ENCODE data around the gene ZNF692. TPM values are rescaled to one million over a fixed set of nuclear protein-coding genes. Genes with fewer than 3 reads are reported as not detected.

The ZNF692 gene
- total and polyA plus RNA-seq, 2 of the 13 experiments (the other 11 are each of a cell fraction or from before 2014, with no cell fraction given), result 27.3 to 45.8 TPM

DNA sequence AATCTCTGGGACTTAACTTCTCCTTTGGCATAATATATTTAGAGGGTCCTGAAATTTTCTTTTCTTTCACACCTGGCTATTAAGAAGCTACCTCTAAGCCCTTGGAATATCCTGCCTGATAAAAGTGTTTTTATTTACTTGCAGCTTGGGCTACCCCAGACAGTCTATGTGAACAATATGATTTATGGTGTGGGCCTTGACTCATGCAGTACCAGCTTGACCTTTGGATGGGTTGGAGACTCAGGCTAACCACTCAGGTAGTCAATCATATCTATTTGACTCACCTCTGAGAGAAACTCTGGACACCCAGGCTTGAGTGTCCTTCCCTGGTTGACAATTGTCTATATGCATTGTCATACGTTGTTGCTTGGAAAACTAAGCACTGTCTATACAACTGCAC, 33.7 kb upstream of the ZNF692 start (continued):
- TF ChIP-seq HMGXB4 (CRISPR knock-in tag; IDR thresholded peaks at IDR 0.05; ENCODE audit: borderline replicate concordance in 1 of 2, low read depth in 1 of 2), result no peak
- TF ChIP-seq, protein P1, sequence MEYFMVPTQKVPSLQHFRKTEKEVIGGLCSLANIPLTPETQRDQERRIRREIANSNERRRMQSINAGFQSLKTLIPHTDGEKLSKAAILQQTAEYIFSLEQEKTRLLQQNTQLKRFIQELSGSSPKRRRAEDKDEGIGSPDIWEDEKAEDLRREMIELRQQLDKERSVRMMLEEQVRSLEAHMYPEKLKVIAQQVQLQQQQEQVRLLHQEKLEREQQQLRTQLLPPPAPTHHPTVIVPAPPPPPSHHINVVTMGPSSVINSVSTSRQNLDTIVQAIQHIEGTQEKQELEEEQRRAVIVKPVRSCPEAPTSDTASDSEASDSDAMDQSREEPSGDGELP (IDR thresholded peaks at IDR 0.05; ENCODE audit: borderline replicate concordance, low read depth), result no peak

DNA sequence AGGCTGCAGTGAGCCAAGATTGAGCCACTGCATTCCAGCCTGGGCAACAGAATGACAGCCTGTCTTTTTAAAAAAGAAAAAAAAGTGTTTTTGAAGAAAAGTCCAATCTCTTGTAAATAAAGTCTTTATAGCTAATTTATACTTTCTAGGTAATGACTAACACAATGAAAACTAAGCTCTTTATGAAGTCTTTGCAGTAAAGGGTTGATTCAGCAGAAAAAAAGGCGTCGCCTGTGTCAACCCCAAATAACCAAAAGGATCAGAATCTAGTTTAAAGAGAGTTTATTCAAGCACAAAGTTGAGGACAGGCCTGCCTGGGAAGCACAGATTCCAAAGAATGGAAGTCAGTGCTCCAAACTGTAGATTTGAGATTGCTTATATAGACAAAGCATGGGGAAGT, 32.9 kb upstream of the ZNF692 start:
- Histone ChIP-seq H3K36me3 (replicated peaks in 1 of 2; ENCODE audit: control insufficient read depth in 1 of 2, insufficient read depth in 2 of 2, low read length in 2 of 2) (no peaks in the 10 kb centered on the region), H3K9me3 (ENCODE audit: low read length) (no peaks in the 10 kb centered on the region), H3K4me2 (ENCODE audit: low read depth, low read length) (no peak overlapping the region), H4K20me1 (ENCODE audit: insufficient read depth, low read length) (no peaks in the 10 kb centered on the region), H3K27me3 (ENCODE audit: control insufficient read depth in 1 of 2, insufficient read depth in 2 of 2, low read length in 2 of 2) (no peaks in the 10 kb centered on the region; a peak in 3 of 5 replicates), H2AFZ (ENCODE audit: low read length) (no peak overlapping the region), H3K9ac (ENCODE audit: insufficient read depth, low read depth, low read length) (no peak overlapping the region), H3K27ac (ENCODE audit: extremely low read length, insufficient read depth, low read length) (no peak overlapping the region), H3K4me3 (replicated peaks in 1 of 3; ENCODE audit: insufficient read depth in 1 of 3, low read depth in 2 of 3, low read length in 3 of 3) (no peak overlapping the region), H3K79me2 (ENCODE audit: insufficient read depth, low read length) (no peaks in the 10 kb centered on the region), H3K4me1 (ENCODE audit: insufficient read depth, low read length) (no peaks in the 10 kb centered on the region)
- DNase-seq (ENCODE audit: low spot score) (no peak), ATAC-seq (no peak), FAIRE-seq (no peak)
- in situ Hi-C loops (cut with HindIII; ENCODE audit: extremely low pct_ligation_motif_present, low pct_unique_long_range_greater_than_20kb), result no loop called here
- peak; percentile 26 for TF ChIP-seq HNRNPK (IDR thresholded peaks at IDR 0.05; ENCODE audit: low read depth, low read length, poor library complexity, severe bottlenecking)
- no peak for TF ChIP-seq PBX3 (CRISPR knock-in tag; IDR thresholded peaks at IDR 0.05; ENCODE audit: borderline replicate concordance)
- no peak for TF ChIP-seq HDAC6 (IDR thresholded peaks at IDR 0.05; ENCODE audit: low read depth, low read length)
- no peak for TF ChIP-seq SMAD1 (CRISPR knock-in tag; IDR thresholded peaks at IDR 0.05; ENCODE audit: borderline replicate concordance, low read depth)
- intact Hi-C loops (cut with micrococcal nuclease; ENCODE audit: unreplicated experiment), result no loop called here
- CTCF ChIA-PET (ENCODE audit: low intra/inter-chr PET ratio, low total read pairs), result no interaction called here
- BruUV-seq (replicated peaks), result no TSS peak
- POLR2A ChIA-PET, result interaction anchor here (1.4 kb wide), 1 partner anchor 14 kb away, joined by 4 read pairs; the partner anchor contains the start of gene PGBD2
- 87% methylated on average over 2 of the region's 2 CpGs for WGBS (ENCODE audit: low lambda C conversion rate)

All from HepG2 (cell line).